SK-N-MC (cell line): ENCODE results near the gene CHMP4B.

Source experiments
- EZH2 ChIP-seq: fragments of 200-600 bp; sonication (generic); IDR thresholded peaks from one replicate; pipeline ENCODE4 v1.6.1; 2017; ENCODE audit warnings: antibody characterized with exemption
- POLR2AphosphoS5 ChIP-seq: IDR thresholded peaks from 2 replicates; pipeline ENCODE4 v1.6.1; 2012; ENCODE audit warnings: mild to moderate bottlenecking, low read depth, low read length, borderline replicate concordance

GRCh38 chr20:33803921-33804337, 7.2 kb upstream of the CHMP4B start:
- TF ChIP-seq POLR2AphosphoS5 (no peak), EZH2 (no peak)
